HUES64 (cell line): ENCODE data around the gene AFF1.
A peak's percentile ranks its signal among the peaks of the same experiment; 100 is the strongest.

Source experiments
- H3K27ac ChIP-seq: 2 replicates; pipeline ENCODE4 v1.7.0; 2013; ENCODE audit warnings: low read depth, low read length, inconsistent platforms
- H3K27me3 ChIP-seq: 2 replicates; pipeline ENCODE4 v1.6.1; 2013; ENCODE audit warnings: mild to moderate bottlenecking, low read length; ENCODE audit not compliant: insufficient read depth
- H3K36me3 ChIP-seq: 2 replicates; pipeline ENCODE4 v1.6.1; 2013; ENCODE audit warnings: mild to moderate bottlenecking, low read length; ENCODE audit not compliant: insufficient read depth
- H3K4me1 ChIP-seq: 2 replicates; pipeline ENCODE4 v1.6.1; 2013; ENCODE audit warnings: mild to moderate bottlenecking, low read length, moderate library complexity; ENCODE audit not compliant: insufficient read depth
- H3K4me3 ChIP-seq: 2 replicates; pipeline ENCODE4 v1.5.1; 2013; ENCODE audit warnings: mild to moderate bottlenecking, low read length, moderate library complexity
- H3K9ac ChIP-seq: 2 replicates; pipeline ENCODE4 v1.6.1; 2013; ENCODE audit warnings: mild to moderate bottlenecking, low read depth, low read length
- H3K9me3 ChIP-seq: 2 replicates; pipeline ENCODE4 v1.6.1; 2013; ENCODE audit warnings: low read depth, low read length; ENCODE audit not compliant: insufficient read depth
- WGBS: fragments of 150-250, 120-280 bp; methylation state at CpG from one replicate; pipeline ENCODE4 v1.1.7; 2013; ENCODE audit warnings: missing lambda C conversion rate; 5-methylcytosine and 5-hydroxymethylcytosine counted together

Gene AFF1

GRCh38 chr4:87052615-87053014 lies 117.8 kb downstream of the AFF1 start:
- no peak overlapping the region for H3K9ac ChIP-seq
- 90% methylated on average over 4 of the region's 4 CpGs for WGBS

GRCh38 chr4:87053176-87053658 lies 118.4 kb downstream of the AFF1 start:
- Histone ChIP-seq H3K27me3 (no peaks in the 10 kb centered on the region), H3K36me3 (peaks cover 12% of the 10 kb centered on the region), H3K4me3 (no peak overlapping the region), H3K4me1 (peaks cover 58% of the 10 kb centered on the region), H3K27ac (no peak overlapping the region), H3K9ac (no peak overlapping the region), H3K9me3 (no peaks in the 10 kb centered on the region)
- 89% methylated on average over 3 of the region's 3 CpGs for WGBS

More at GRCh38 chr4:87052615-87053014, 117.8 kb downstream of the AFF1 start:
- no peak overlapping the region for H3K4me3 ChIP-seq
- H3K27me3 ChIP-seq = no peaks in the 10 kb centered on the region
- no peak overlapping the region for H3K27ac ChIP-seq
- H3K36me3 ChIP-seq = peaks cover 12% of the 10 kb centered on the region
- no peaks in the 10 kb centered on the region for H3K9me3 ChIP-seq
- peaks cover 56% of the 10 kb centered on the region for H3K4me1 ChIP-seq

GRCh38 chr4:87053802-87054767 lies 119.3 kb downstream of the AFF1 start:
- H3K9me3 ChIP-seq = no peaks in the 10 kb centered on the region
- H3K4me3 ChIP-seq = no peak overlapping the region
- peaks cover 8% of the 10 kb centered on the region; the same call in 1 of the 2 replicates for H3K36me3 ChIP-seq
- H3K9ac ChIP-seq = no peak overlapping the region
- H3K4me1 ChIP-seq = peaks cover 58% of the 10 kb centered on the region
- 83% methylated on average over 10 of the region's 10 CpGs for whole genome bisulfite sequencing
- no peaks in the 10 kb centered on the region for H3K27me3 ChIP-seq
- H3K27ac ChIP-seq = 0 out of 2 replicates have a peak overlapping the region, but pooled peaks have one; percentile 9

GRCh38 chr4:87054900-87055299 lies 120.1 kb downstream of the AFF1 start:
- Histone ChIP-seq H3K36me3 (peaks cover 9% of the 10 kb centered on the region), H3K9ac (no peak overlapping the region), H3K27ac (no peak overlapping the region), H3K4me1 (peaks cover 60% of the 10 kb centered on the region), H3K9me3 (no peaks in the 10 kb centered on the region), H3K4me3 (no peak overlapping the region), H3K27me3 (no peaks in the 10 kb centered on the region)
- WGBS = 72% methylated on average over 3 of the region's 3 CpGs

- peaks cover 60% of the 10 kb centered on the region for H3K4me1 ChIP-seq
- 91% methylated on average over 2 of the region's 2 CpGs for WGBS
- H3K4me3 ChIP-seq = no peak overlapping the region
- H3K27me3 ChIP-seq = no peaks in the 10 kb centered on the region
- H3K27ac ChIP-seq = no peak overlapping the region
- no peaks in the 10 kb centered on the region for H3K9me3 ChIP-seq
- H3K9ac ChIP-seq = no peak overlapping the region
- peaks cover 11% of the 10 kb centered on the region for H3K36me3 ChIP-seq
Measured at GRCh38 chr4:87055311-87055710, 120.5 kb downstream of the AFF1 start.

GRCh38 chr4:87056881-87057280 lies 122.1 kb downstream of the AFF1 start:
- no peak overlapping the region for H3K4me3 ChIP-seq
- no peak overlapping the region for H3K9ac ChIP-seq
- peaks cover 60% of the 10 kb centered on the region for H3K4me1 ChIP-seq
- no peaks in the 10 kb centered on the region for H3K27me3 ChIP-seq
- H3K9me3 ChIP-seq = no peaks in the 10 kb centered on the region
- peaks cover 11% of the 10 kb centered on the region; the same call in 1 of the 2 replicates for H3K36me3 ChIP-seq
- no peak overlapping the region for H3K27ac ChIP-seq
- WGBS = 92% methylated on average over 2 of the region's 2 CpGs

- Histone ChIP-seq H3K36me3 (peaks cover 11% of the 10 kb centered on the region; the same call in 1 of the 2 replicates), H3K27ac (no peak overlapping the region), H3K9me3 (no peaks in the 10 kb centered on the region), H3K4me1 (peaks cover 60% of the 10 kb centered on the region), H3K27me3 (no peaks in the 10 kb centered on the region), H3K4me3 (no peak overlapping the region), H3K9ac (no peak overlapping the region)
- WGBS = 85% methylated on average over 6 of the region's 6 CpGs
Measured at GRCh38 chr4:87057835-87058355, 123.1 kb downstream of the AFF1 start.

GRCh38 chr4:87058356-87059073 lies 123.7 kb downstream of the AFF1 start:
- peaks cover 58% of the 10 kb centered on the region for H3K4me1 ChIP-seq

GRCh38 chr4:87060957-87061356 lies 126.1 kb downstream of the AFF1 start:
- H3K27me3 ChIP-seq = no peaks in the 10 kb centered on the region
- no peak overlapping the region for H3K9ac ChIP-seq
- no peaks in the 10 kb centered on the region for H3K9me3 ChIP-seq
- no peak overlapping the region for H3K4me3 ChIP-seq
- no peak overlapping the region for H3K27ac ChIP-seq
- peaks cover 11% of the 10 kb centered on the region; the same call in 1 of the 2 replicates for H3K36me3 ChIP-seq
- peaks cover 34% of the 10 kb centered on the region for H3K4me1 ChIP-seq
- WGBS = 94% methylated on average over 5 of the region's 5 CpGs

More at GRCh38 chr4:87058356-87059073, 123.7 kb downstream of the AFF1 start:
- H3K27ac ChIP-seq = no peak overlapping the region
- WGBS = 69% methylated on average over 7 of the region's 7 CpGs
- H3K4me3 ChIP-seq = no peak overlapping the region
- no peak overlapping the region for H3K9ac ChIP-seq
- H3K36me3 ChIP-seq = peaks cover 11% of the 10 kb centered on the region; the same call in 1 of the 2 replicates
- H3K9me3 ChIP-seq = no peaks in the 10 kb centered on the region
- no peaks in the 10 kb centered on the region for H3K27me3 ChIP-seq

GRCh38 chr4:87065021-87065420 lies 130.2 kb downstream of the AFF1 start:
- Histone ChIP-seq H3K36me3 (peaks cover 12% of the 10 kb centered on the region; the same call in 1 of the 2 replicates), H3K9ac (no peak overlapping the region), H3K27ac (no peak overlapping the region), H3K4me1 (peaks cover 10% of the 10 kb centered on the region), H3K4me3 (no peak overlapping the region), H3K27me3 (no peaks in the 10 kb centered on the region), H3K9me3 (no peaks in the 10 kb centered on the region)
- WGBS = 81% methylated on average over 6 of the region's 6 CpGs
